Nephron progenitor cell (in vitro differentiated cells): Measurements from ENCODE around the gene APOL2.

ENCODE experiments used
- DNase-seq: peaks from one replicate; pipeline ENCODE4 v3.0.0; 2021
- H3K27ac Mint-ChIP-seq: 2 replicates; pipeline ENCODE4 v1.8.0; 2021; ENCODE audit warnings: mild to moderate bottlenecking, moderate library complexity, mixed read lengths
- H3K27me3 Mint-ChIP-seq: 2 replicates; pipeline ENCODE4 v1.8.0; 2021; ENCODE audit warnings: mild to moderate bottlenecking, low read depth, mixed read lengths; ENCODE audit not compliant: poor library complexity
- H3K36me3 Mint-ChIP-seq: 2 replicates; pipeline ENCODE4 v1.8.0; 2021; ENCODE audit warnings: low read depth, mixed read lengths
- H3K4me1 Mint-ChIP-seq: 2 replicates; pipeline ENCODE4 v1.8.0; 2021; ENCODE audit warnings: mixed read lengths
- H3K4me3 Mint-ChIP-seq: 2 replicates; pipeline ENCODE4 v1.8.0; 2021; ENCODE audit warnings: mild to moderate bottlenecking, moderate library complexity, mixed read lengths
- H3K9me3 Mint-ChIP-seq: 2 replicates; pipeline ENCODE4 v1.8.0; 2021; ENCODE audit warnings: mild to moderate bottlenecking, moderate library complexity, mixed read lengths
- TF ChIP-seq, protein P1 (sequence below): fragments of 200-600 bp; sonication (generic); IDR thresholded peaks from 2 replicates; pipeline ENCODE4 v1.5.0; 2021; ENCODE audit warnings: antibody characterized with exemption

Gene APOL2

DNA sequence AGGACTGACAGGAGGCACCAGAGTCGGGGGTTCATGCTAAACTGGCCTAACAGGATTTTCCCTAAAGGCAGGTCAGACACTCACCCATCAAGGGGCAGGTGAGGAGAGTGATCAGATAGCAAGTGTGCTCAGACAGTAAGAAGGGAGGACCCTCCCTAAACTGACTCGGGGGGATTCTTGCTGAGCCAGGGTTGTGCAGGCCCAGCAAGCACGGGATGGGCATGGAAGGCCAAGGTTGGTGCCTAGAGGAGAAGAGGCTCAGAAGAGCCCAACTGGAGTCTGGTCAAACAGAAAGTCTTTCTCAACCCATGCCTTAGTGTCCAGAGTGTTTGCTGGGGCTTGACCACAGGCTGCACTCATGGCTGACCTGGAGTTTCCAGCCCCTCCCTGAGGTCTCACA is 7.4 kb upstream of the APOL2 start:
- Mint-ChIP-seq H3K9me3 (peaks cover 56% of the 10 kb centered on the region), H3K36me3 (peaks cover 6% of the 10 kb centered on the region), H3K27ac (no peak overlapping the region), H3K4me3 (no peak overlapping the region), H3K27me3 (peaks cover 12% of the 10 kb centered on the region), H3K4me1 (no peaks in the 10 kb centered on the region)
- DNase-seq = no peak
- TF ChIP-seq, protein P1, sequence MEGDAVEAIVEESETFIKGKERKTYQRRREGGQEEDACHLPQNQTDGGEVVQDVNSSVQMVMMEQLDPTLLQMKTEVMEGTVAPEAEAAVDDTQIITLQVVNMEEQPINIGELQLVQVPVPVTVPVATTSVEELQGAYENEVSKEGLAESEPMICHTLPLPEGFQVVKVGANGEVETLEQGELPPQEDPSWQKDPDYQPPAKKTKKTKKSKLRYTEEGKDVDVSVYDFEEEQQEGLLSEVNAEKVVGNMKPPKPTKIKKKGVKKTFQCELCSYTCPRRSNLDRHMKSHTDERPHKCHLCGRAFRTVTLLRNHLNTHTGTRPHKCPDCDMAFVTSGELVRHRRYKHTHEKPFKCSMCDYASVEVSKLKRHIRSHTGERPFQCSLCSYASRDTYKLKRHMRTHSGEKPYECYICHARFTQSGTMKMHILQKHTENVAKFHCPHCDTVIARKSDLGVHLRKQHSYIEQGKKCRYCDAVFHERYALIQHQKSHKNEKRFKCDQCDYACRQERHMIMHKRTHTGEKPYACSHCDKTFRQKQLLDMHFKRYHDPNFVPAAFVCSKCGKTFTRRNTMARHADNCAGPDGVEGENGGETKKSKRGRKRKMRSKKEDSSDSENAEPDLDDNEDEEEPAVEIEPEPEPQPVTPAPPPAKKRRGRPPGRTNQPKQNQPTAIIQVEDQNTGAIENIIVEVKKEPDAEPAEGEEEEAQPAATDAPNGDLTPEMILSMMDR = no peak

DNA sequence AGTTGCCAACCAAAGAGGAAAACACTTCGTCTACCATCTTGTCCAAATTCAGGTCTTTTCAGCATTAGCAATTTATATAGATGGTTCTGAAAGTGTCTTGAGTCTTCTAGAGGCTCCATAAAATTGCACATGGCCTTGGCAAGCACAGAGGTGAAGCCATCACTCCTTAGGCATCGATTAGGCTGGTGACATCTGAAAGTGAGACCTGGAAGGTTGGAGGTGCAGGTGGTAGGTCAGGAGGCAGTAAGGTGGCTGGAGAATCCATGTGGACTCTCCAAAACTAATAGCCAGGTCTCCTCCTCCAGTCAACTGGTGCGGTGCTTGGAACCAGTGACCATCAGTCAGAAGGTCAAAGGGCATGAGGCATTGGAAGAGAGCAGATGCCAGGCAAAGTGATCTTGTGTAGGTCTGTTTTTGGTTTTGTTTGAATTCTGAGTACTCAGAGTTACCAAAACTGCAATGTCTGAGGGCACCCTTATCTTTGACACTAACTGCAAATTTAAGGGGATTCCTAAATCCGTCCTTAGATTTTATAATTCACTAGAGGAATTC is 6.6 kb upstream of the APOL2 start:
- no peak for DNase-seq
- H3K4me1 Mint-ChIP-seq = no peaks in the 10 kb centered on the region
- H3K4me3 Mint-ChIP-seq = no peak overlapping the region
- peaks cover 6% of the 10 kb centered on the region for H3K36me3 Mint-ChIP-seq
- peaks cover 12% of the 10 kb centered on the region for H3K27me3 Mint-ChIP-seq
- no peak overlapping the region for H3K27ac Mint-ChIP-seq
- peaks cover 63% of the 10 kb centered on the region for H3K9me3 Mint-ChIP-seq
- TF ChIP-seq, protein P1 = no peak

DNA sequence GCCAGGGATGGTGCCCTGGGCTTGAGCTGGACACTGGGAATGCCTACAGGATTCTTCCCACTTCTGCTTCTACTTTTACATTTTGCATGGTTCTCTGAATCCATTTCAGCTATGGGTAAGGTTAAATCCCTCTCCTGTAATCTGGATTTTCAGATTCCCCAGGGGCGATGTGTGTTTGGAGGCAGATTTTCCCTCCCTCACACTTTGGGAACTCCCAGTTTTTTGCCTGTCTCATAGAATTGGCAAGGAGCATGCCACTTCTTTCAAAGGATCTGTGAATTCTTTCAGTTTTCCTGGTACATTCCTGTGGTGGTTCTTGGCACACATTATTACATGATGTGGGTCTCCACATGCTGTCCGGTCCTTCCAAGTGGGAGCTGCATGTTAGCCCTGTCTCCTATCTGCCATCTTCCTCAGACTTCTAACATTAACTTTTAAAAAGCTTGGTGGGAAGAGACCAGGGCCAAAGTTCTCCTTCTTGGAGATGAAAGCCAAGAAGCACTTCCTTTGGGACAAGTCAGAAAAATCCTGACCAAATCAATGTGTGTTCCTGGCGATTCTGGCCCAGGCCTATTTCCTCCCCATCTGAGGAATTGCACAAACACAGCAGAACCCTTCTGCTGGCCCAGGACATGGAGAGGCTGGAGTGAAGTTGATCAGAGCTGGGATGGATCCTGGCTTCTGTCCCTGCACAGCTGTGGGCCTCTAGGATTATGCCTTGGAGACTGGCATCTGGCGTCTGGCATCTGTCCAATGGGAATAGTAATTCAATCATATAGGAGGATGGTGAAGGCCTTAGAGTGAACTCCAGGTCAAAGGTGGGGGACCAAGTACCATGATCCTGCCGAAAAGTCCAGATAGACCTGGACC is 5.4 kb upstream of the APOL2 start:
- Mint-ChIP-seq H3K4me1 (peaks cover 4% of the 10 kb centered on the region), H3K27me3 (peaks cover 9% of the 10 kb centered on the region), H3K36me3 (peaks cover 6% of the 10 kb centered on the region), H3K9me3 (peaks cover 54% of the 10 kb centered on the region), H3K4me3 (no peak overlapping the region), H3K27ac (no peak overlapping the region)
- DNase-seq = no peak
- TF ChIP-seq, protein P1 = no peak

DNA sequence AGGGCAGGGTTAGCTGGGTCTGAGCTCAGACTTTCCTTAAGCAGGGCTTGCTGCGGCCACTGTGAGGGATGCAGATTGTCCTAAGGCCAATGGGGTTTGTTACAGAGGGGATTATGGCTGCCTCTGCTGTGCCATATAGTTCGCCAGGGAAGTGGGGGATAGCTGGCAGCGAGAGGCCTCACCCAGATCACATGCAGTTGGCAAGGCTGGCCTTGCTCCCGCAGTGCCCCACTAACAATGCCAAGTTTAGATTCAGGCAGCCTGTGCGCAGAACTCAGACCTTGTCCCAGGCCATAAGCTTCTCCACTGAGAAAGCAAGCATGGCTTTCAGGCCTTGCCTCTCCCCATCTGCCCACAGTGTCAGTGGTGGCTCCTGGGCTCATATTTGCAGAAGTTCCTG is 4.7 kb upstream of the APOL2 start:
- Mint-ChIP-seq H3K27me3 (peaks cover 12% of the 10 kb centered on the region), H3K9me3 (peaks cover 46% of the 10 kb centered on the region), H3K4me3 (no peak overlapping the region), H3K36me3 (peaks cover 6% of the 10 kb centered on the region), H3K4me1 (peaks cover 12% of the 10 kb centered on the region), H3K27ac (no peak overlapping the region)
- DNase-seq = no peak
- TF ChIP-seq, protein P1 = no peak

DNA sequence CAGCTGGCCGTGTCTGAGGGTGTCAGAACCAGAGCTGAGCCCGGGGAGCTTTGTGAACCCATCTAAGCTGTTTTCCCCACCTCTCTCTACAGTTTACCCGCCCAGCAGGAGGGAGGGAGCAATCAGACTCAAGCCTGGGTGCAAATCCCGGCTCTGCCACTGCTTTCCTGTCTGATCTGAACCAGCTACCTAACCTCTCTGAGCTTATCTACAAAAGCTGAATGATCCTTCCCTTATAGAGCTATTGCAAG is 252 bp downstream of the APOL2 start:
- Mint-ChIP-seq H3K4me1 (peaks cover 30% of the 10 kb centered on the region), H3K36me3 (peaks cover 20% of the 10 kb centered on the region), H3K9me3 (peaks cover 36% of the 10 kb centered on the region), H3K27me3 (peaks cover 17% of the 10 kb centered on the region), H3K4me3 (peak overlapping the region; percentile 87), H3K27ac (peak overlapping the region; percentile 66)
- DNase-seq = no peak
- TF ChIP-seq, protein P1 = no peak
